H9 (cell line): Measurements from ENCODE around the gene LMO3. TPM values are rescaled to one million over a fixed set of nuclear protein-coding genes. Genes with fewer than 3 reads are reported as not detected.

ENCODE experiments used
- DNase-seq: peaks from one replicate; pipeline ENCODE4 v3.0.0-alpha.2; 2017
- H2AFZ ChIP-seq: one replicate; pipeline ENCODE4 v1.6.1; 2013; ENCODE audit warnings: mild to moderate bottlenecking, low read length, control low read depth, moderate library complexity
- H2AK5ac ChIP-seq: 2 replicates; pipeline ENCODE4 v1.6.1; 2013; ENCODE audit warnings: low read length, control low read depth, mixed read lengths; ENCODE audit not compliant: insufficient read length
- H2BK120ac ChIP-seq: one replicate; pipeline ENCODE4 v1.6.1; 2013; ENCODE audit warnings: low read depth, mild to moderate bottlenecking, low read length, control low read depth, inconsistent platforms; ENCODE audit not compliant: poor library complexity, severe bottlenecking
- H2BK12ac ChIP-seq: 2 replicates; pipeline ENCODE4 v1.6.1; 2013; ENCODE audit warnings: low read length, control low read depth, mixed read lengths, low read depth; ENCODE audit not compliant: insufficient read length
- H2BK15ac ChIP-seq: 2 replicates; pipeline ENCODE4 v1.6.1; 2013; ENCODE audit warnings: low read depth, low read length, control low read depth
- H2BK20ac ChIP-seq: one replicate; pipeline ENCODE4 v1.6.1; 2013; ENCODE audit warnings: low read depth, mild to moderate bottlenecking, low read length, control low read depth, inconsistent platforms; ENCODE audit not compliant: poor library complexity, severe bottlenecking
- H2BK5ac ChIP-seq: 2 replicates; pipeline ENCODE4 v1.6.1; 2013; ENCODE audit warnings: low read length, control low read depth, mixed read lengths; ENCODE audit not compliant: insufficient read length
- H3K14ac ChIP-seq: 2 replicates; pipeline ENCODE4 v1.6.1; 2013; ENCODE audit warnings: low read length, control low read depth; ENCODE audit not compliant: insufficient read depth
- H3K18ac ChIP-seq: 2 replicates; pipeline ENCODE4 v1.6.1; 2013; ENCODE audit warnings: low read depth, mild to moderate bottlenecking, mixed read lengths, low read length, control low read depth; ENCODE audit not compliant: insufficient read length
- H3K23ac ChIP-seq: 2 replicates; pipeline ENCODE4 v1.6.1; 2013; ENCODE audit warnings: low read length, control low read depth, mixed read lengths, low read depth; ENCODE audit not compliant: insufficient read length
- H3K23me2 ChIP-seq: 2 replicates; pipeline ENCODE4 v1.6.1; 2013; ENCODE audit warnings: low read depth, mild to moderate bottlenecking, mixed read lengths, low read length, control low read depth; ENCODE audit not compliant: insufficient read length, poor library complexity, severe bottlenecking
- H3K27ac ChIP-seq: 2 replicates; pipeline ENCODE4 v1.5.1; 2013; ENCODE audit warnings: low read length, control low read depth, mixed read lengths, low read depth; ENCODE audit not compliant: insufficient read length
- H3K27me3 ChIP-seq: 2 replicates; pipeline ENCODE4 v1.6.1; 2013; ENCODE audit warnings: low read length, control low read depth, inconsistent platforms; ENCODE audit not compliant: insufficient read depth
- H3K4ac ChIP-seq: 2 replicates; pipeline ENCODE4 v1.6.1; 2013; ENCODE audit warnings: low read depth, mild to moderate bottlenecking, control low read depth, inconsistent platforms, low read length, moderate library complexity
- H3K4me1 ChIP-seq: 2 replicates; pipeline ENCODE4 v1.6.1; 2013; ENCODE audit warnings: low read length, control low read depth, inconsistent platforms; ENCODE audit not compliant: insufficient read depth
- H3K4me2 ChIP-seq: 2 replicates; pipeline ENCODE4 v1.6.1; 2013; ENCODE audit warnings: low read length, control low read depth, mixed read lengths; ENCODE audit not compliant: insufficient read length, insufficient read depth
- H3K56ac ChIP-seq: 2 replicates; pipeline ENCODE4 v1.6.1; 2013; ENCODE audit warnings: low read depth, mild to moderate bottlenecking, mixed read lengths, low read length, control low read depth; ENCODE audit not compliant: insufficient read length
- H3K79me1 ChIP-seq: 2 replicates; pipeline ENCODE4 v1.6.1; 2013; ENCODE audit warnings: low read depth, mild to moderate bottlenecking, moderate library complexity, low read length, control low read depth, inconsistent platforms; ENCODE audit not compliant: insufficient read depth, poor library complexity, severe bottlenecking
- H3K79me2 ChIP-seq: 2 replicates; pipeline ENCODE4 v1.6.1; 2013; ENCODE audit warnings: low read length, control low read depth, inconsistent platforms; ENCODE audit not compliant: insufficient read depth
- H3K9ac ChIP-seq: 2 replicates; pipeline ENCODE4 v1.6.1; 2013; ENCODE audit warnings: low read length, control low read depth, mixed read lengths; ENCODE audit not compliant: insufficient read length; ENCODE audit errors: extremely low read depth
- H3K9me3 ChIP-seq: one replicate; pipeline ENCODE4 v1.6.1; 2013; ENCODE audit warnings: low read depth, low read length, inconsistent platforms; ENCODE audit not compliant: control insufficient read depth
- H3T11ph ChIP-seq: one replicate; pipeline ENCODE4 v1.6.1; 2013; ENCODE audit warnings: mild to moderate bottlenecking, low read length, control low read depth, inconsistent platforms
- H4K20me1 ChIP-seq: one replicate; pipeline ENCODE4 v1.6.1; 2013; ENCODE audit not compliant: control insufficient read depth, insufficient read length, insufficient read depth
- H4K5ac ChIP-seq: 2 replicates; pipeline ENCODE4 v1.6.1; 2013; ENCODE audit warnings: low read depth, mild to moderate bottlenecking, mixed read lengths, low read length, control low read depth; ENCODE audit not compliant: insufficient read length
- H4K8ac ChIP-seq: replicated peaks from 2 replicates; pipeline ENCODE4 v1.6.1; 2013; ENCODE audit warnings: low read length, control low read depth, mixed read lengths, low read depth; ENCODE audit not compliant: insufficient read length
- H4K91ac ChIP-seq: 2 replicates; pipeline ENCODE4 v1.6.1; 2013; ENCODE audit warnings: low read depth, mild to moderate bottlenecking, moderate library complexity, mixed read lengths, low read length, control low read depth; ENCODE audit not compliant: insufficient read length
- H3K27ac Mint-ChIP-seq, 3 experiments: 2 replicates in 2 of 3; 3 replicates in 1 of 3; pipeline ENCODE4 v1.8.0; 2020 to 2021; ENCODE audit warnings: mixed read lengths in 3 of 3, mild to moderate bottlenecking in 1 of 3, moderate library complexity in 1 of 3
- H3K27me3 Mint-ChIP-seq: 2 replicates; pipeline ENCODE4 v1.8.0; 2021; ENCODE audit warnings: low read depth, mild to moderate bottlenecking, moderate library complexity, mixed read lengths
- H3K36me3 Mint-ChIP-seq, 3 experiments: 2 replicates in 2 of 3; 3 replicates in 1 of 3; pipeline ENCODE4 v1.8.0; 2020 to 2021; ENCODE audit warnings: low read depth in 3 of 3, mixed read lengths in 3 of 3; ENCODE audit not compliant: insufficient read depth in 1 of 3
- H3K4me1 Mint-ChIP-seq, 2 experiments: 2 replicates each; pipeline ENCODE4 v1.8.0; 2020; ENCODE audit warnings: mixed read lengths in 2 of 2
- H3K4me3 Mint-ChIP-seq, 2 experiments: 2 replicates in 1 of 2; 3 replicates in 1 of 2; pipeline ENCODE4 v1.8.0; 2020 to 2021; ENCODE audit warnings: mild to moderate bottlenecking in 2 of 2, mixed read lengths in 2 of 2, moderate library complexity in 1 of 2
- H3K9me3 Mint-ChIP-seq, 2 experiments: 2 replicates in 1 of 2; 3 replicates in 1 of 2; pipeline ENCODE4 v1.8.0; 2020; ENCODE audit warnings: mild to moderate bottlenecking in 2 of 2, mixed read lengths in 2 of 2, moderate library complexity in 1 of 2
- CTCF ChIP-seq: fragments of 200-600 bp; sonication (generic); conservative IDR thresholded peaks from 3 replicates; pipeline ENCODE4 v1.8.0; 2021; ENCODE audit warnings: antibody characterized with exemption, mild to moderate bottlenecking
- WGBS: extraction: QIAGEN DNeasy Blood & Tissue Kit; methylation state at CpG from one replicate; pipeline ENCODE4 v1.1.7; 2013; ENCODE audit warnings: missing lambda C conversion rate, low lambda C conversion rate, mixed read lengths; ENCODE audit not compliant: insufficient read length; ENCODE audit errors: extremely low coverage; 5-methylcytosine and 5-hydroxymethylcytosine counted together
- total RNA-seq: library from RNA; stranded (reverse); gene quantifications from 2 replicates; pipeline ENCODE4 v1.2.1, GENCODE V29; 2021

LMO3 gene
- total RNA-seq, 1 experiment from 2014 or later, result not detected

- Histone ChIP-seq H2AK5ac (no peak overlapping the region), H2AFZ (no peak overlapping the region), H3K18ac (no peak overlapping the region), H2BK15ac (no peak overlapping the region), H3T11ph (no peak overlapping the region), H3K23me2 (no peaks in the 10 kb centered on the region), H2BK5ac (no peak overlapping the region), H4K5ac (no peak overlapping the region), H3K9me3 (no peaks in the 10 kb centered on the region), H3K4me2 (no peak overlapping the region), H2BK12ac (no peak overlapping the region), H3K4me1 (no peaks in the 10 kb centered on the region), H4K8ac (no peak overlapping the region), H4K91ac (no peak overlapping the region), H3K79me2 (no peaks in the 10 kb centered on the region), H3K79me1 (no peaks in the 10 kb centered on the region), H3K27ac (no peak overlapping the region), H3K9ac (no peak overlapping the region), H2BK120ac (no peak overlapping the region), H3K56ac (no peak overlapping the region), H3K14ac (no peak overlapping the region), H4K20me1 (no peaks in the 10 kb centered on the region), H3K23ac (no peak overlapping the region), H2BK20ac (no peak overlapping the region), H3K27me3 (no peaks in the 10 kb centered on the region), H3K4ac (no peak overlapping the region)
- Mint-ChIP-seq H3K27ac (no peak overlapping the region), H3K4me1 (peaks cover 1 to 2% of the 10 kb centered on the region in 2 experiments), H3K9me3 (no peaks in the 10 kb centered on the region), H3K36me3 (no peaks in the 10 kb centered on the region), H3K27me3 (no peaks in the 10 kb centered on the region), H3K4me3 (no peak overlapping the region)
- DNase-seq, result no peak
- WGBS, result no CpG with 5 or more reads among the region's 3 CpGs
- no peak for TF ChIP-seq CTCF
Measured at GRCh38 chr12:16545836-16546235, 60.1 kb downstream of the LMO3 start.
